HL-60 (cell line): ENCODE results near the gene EMP2.
A peak's percentile ranks its signal among the peaks of the same experiment; 100 is the strongest.

Source experiments
- DNase-seq, 2 experiments: peaks; one replicate each; pipeline ENCODE4 v3.0.0-alpha.2; 2010 to 2020; ENCODE audit warnings: low read depth in 1 of 2, low spot score in 1 of 2
- H3K27ac ChIP-seq: fragments of 250-450 bp; sonication (Bioruptor Pico); replicated peaks from 2 replicates; pipeline ENCODE4 v1.5.1; 2020; ENCODE audit warnings: mild to moderate bottlenecking, moderate library complexity
- H3K27me3 ChIP-seq: fragments of 250-450 bp; sonication (Bioruptor Pico); 2 replicates; pipeline ENCODE4 v1.5.1; 2021; ENCODE audit warnings: mild to moderate bottlenecking, moderate library complexity; ENCODE audit not compliant: insufficient read depth, poor library complexity, severe bottlenecking
- H3K4me3 ChIP-seq: replicated peaks from 2 replicates; pipeline ENCODE4 v1.5.1; 2011; ENCODE audit warnings: mild to moderate bottlenecking, control low read depth, low read length; ENCODE audit not compliant: insufficient read depth
- CTCF ChIP-seq: IDR thresholded peaks from one replicate; pipeline ENCODE4 v1.5.1; 2011; ENCODE audit warnings: low read length, control low read depth, inconsistent platforms; ENCODE audit not compliant: insufficient read depth
- GABPA ChIP-seq: IDR thresholded peaks from 2 replicates; pipeline ENCODE4 v1.6.1; 2012; ENCODE audit warnings: low read depth
- POLR2AphosphoS5 ChIP-seq: IDR thresholded peaks from 2 replicates; pipeline ENCODE4 v1.6.1; 2012; ENCODE audit warnings: low read depth
- REST ChIP-seq: IDR thresholded peaks from 2 replicates; pipeline ENCODE4 v1.6.1; 2012; ENCODE audit warnings: low read depth; ENCODE audit not compliant: insufficient replicate concordance
- SPI1 ChIP-seq: IDR thresholded peaks from 2 replicates; pipeline ENCODE4 v1.6.1; 2012; ENCODE audit warnings: low read depth, mild to moderate bottlenecking, borderline replicate concordance
- long read RNA-seq: library from polyadenylated mRNA; unstranded; transcript quantifications from one replicate; pipeline ENCODE4 v2.0.0, GENCODE V29; 2020

EMP2 gene
- long read RNA-seq: 0 reads

GRCh38 chr16:10579965-10580882 is at the start of gene EMP2:
EMP2 (minus strand) TSS chr16:10580598; CDS start chr16:10547617, 32,981 bp downstream.
- H3K4me3 ChIP-seq: no peak within 1 kb of the TSS; the same call in 1 of the 2 replicates
- no peak for DNase-seq

GRCh38 chr16:10629592-10629963 is 49.2 kb upstream of the EMP2 start:
- no peak for DNase-seq
- H3K27ac ChIP-seq: no peak overlapping the region
- no peaks in the 10 kb centered on the region for H3K27me3 ChIP-seq
- no peak overlapping the region for H3K4me3 ChIP-seq
- TF ChIP-seq CTCF: no peak
- TF ChIP-seq GABPA: no peak
- no peak for TF ChIP-seq POLR2AphosphoS5
- TF ChIP-seq REST: no peak
- no peak for TF ChIP-seq SPI1

More at GRCh38 chr16:10579965-10580882, at the start of gene EMP2:
- Histone ChIP-seq H3K27me3 (peaks cover 29% of the 10 kb centered on the region), H3K27ac (no peak within 1 kb of the TSS)
- TF ChIP-seq REST (no peak), CTCF (no peak), POLR2AphosphoS5 (no peak), SPI1 (no peak)

- Histone ChIP-seq H3K4me3 (no peak overlapping the region), H3K27me3 (no peaks in the 10 kb centered on the region), H3K27ac (no peak overlapping the region)
- DNase-seq: peak in 1 of 2 experiments; percentile 47
- TF ChIP-seq POLR2AphosphoS5 (no peak), REST (no peak), SPI1 (no peak), GABPA (no peak), CTCF (no peak)
Measured at GRCh38 chr16:10625595-10626357, 45.4 kb upstream of the EMP2 start.
